B cell (primary cell): ENCODE measurements around the gene PSMB2. TPM values are rescaled to one million over a fixed set of nuclear protein-coding genes. Genes with fewer than 3 reads are reported as not detected.

Experiments used
- ATAC-seq: fragments of 200-7000 bp; cut with Tn5 transposase; one replicate; pipeline ENCODE4 v1.10.0; 2021; ENCODE audit warnings: low read depth, mild to moderate bottlenecking, moderate number of reproducible peaks, moderate library complexity
- CTCF ChIA-PET: fragments of 350-600 bp; sonication (Branson Sonifier 250); formaldehyde crosslinking; loops from one replicate; lab custom pipeline; 2021; ENCODE audit warnings: antibody characterized with exemption, inconsistent platforms; lab: Charles Lee
- POLR2A ChIA-PET: fragments of 350-600 bp; sonication (Branson Sonifier 250); formaldehyde crosslinking; loops from one replicate; lab custom pipeline; 2021; ENCODE audit warnings: antibody characterized with exemption; lab: Charles Lee
- DNase-seq: peaks from one replicate; pipeline ENCODE4 v3.0.0; 2013
- H2AFZ ChIP-seq: 2 replicates; pipeline ENCODE4 v1.6.1; 2012; ENCODE audit warnings: mild to moderate bottlenecking, low read depth, low read length; ENCODE audit not compliant: insufficient read depth, poor library complexity, severe bottlenecking
- H3K27ac ChIP-seq, 2 donors: 1 replicate in 1 of 2; 2 replicates in 1 of 2; pipeline ENCODE4 v1.5.1; 2012 to 2013; ENCODE audit warnings: low read length in 2 of 2, mild to moderate bottlenecking in 2 of 2, moderate library complexity in 1 of 2
- H3K27me3 ChIP-seq, 4 experiments: fragments of 200-600 bp in 1 of 4; sonication (generic) in 1 of 4; replicated peaks in 1 of 4; 1 replicate in 2 of 4; 2 replicates in 2 of 4; pipeline versions ENCODE4 v1.6.1 to v1.7.0; 2013 to 2016; ENCODE audit warnings: low read length in 3 of 4, mild to moderate bottlenecking in 2 of 4, mixed read lengths in 1 of 4, moderate library complexity in 1 of 4; ENCODE audit not compliant: insufficient read depth in 4 of 4, control insufficient read depth in 3 of 4; ENCODE audit errors: control extremely low read depth in 1 of 4
- H3K36me3 ChIP-seq, 2 experiments: replicated peaks in 1 of 2; 1 replicate in 1 of 2; 2 replicates in 1 of 2; pipeline versions ENCODE4 v1.6.1 to v1.7.1; 2013; ENCODE audit warnings: low read length in 1 of 2; ENCODE audit not compliant: insufficient read depth in 2 of 2, control insufficient read depth in 1 of 2; ENCODE audit errors: control extremely low read depth in 1 of 2, extremely low read depth in 1 of 2
- H3K4me1 ChIP-seq, 2 donors: fragments of 200-600 bp in 1 of 2; sonication (generic) in 1 of 2; 1 replicate in 1 of 2; 2 replicates in 1 of 2; pipeline versions ENCODE4 v1.5.1 to v1.6.1; 2013 to 2017; ENCODE audit warnings: low read length in 2 of 2; ENCODE audit not compliant: control insufficient read depth in 2 of 2, insufficient read depth in 2 of 2
- H3K4me2 ChIP-seq: replicated peaks from 2 replicates; pipeline ENCODE3; 2012; ENCODE audit warnings: mild to moderate bottlenecking, low read depth, low read length; ENCODE audit not compliant: poor library complexity, severe bottlenecking
- H3K4me3 ChIP-seq, 5 experiments: fragments of 200-600 bp in 1 of 5; sonication (generic) in 1 of 5; 1 replicate in 3 of 5; 2 replicates in 2 of 5; pipeline versions ENCODE4 v1.5.1 to v1.7.0; 2011 to 2016; ENCODE audit warnings: low read length in 4 of 5, mild to moderate bottlenecking in 4 of 5, low read depth in 2 of 5, control low read depth in 1 of 5, moderate library complexity in 1 of 5; ENCODE audit not compliant: insufficient read depth in 1 of 5; ENCODE audit errors: control extremely low read depth in 1 of 5, extremely low read depth in 1 of 5
- H3K79me2 ChIP-seq: fragments of 200-600 bp; sonication (generic); one replicate; pipeline ENCODE4 v1.6.0; 2016; ENCODE audit warnings: low read length; ENCODE audit not compliant: control insufficient read depth, insufficient read depth
- H3K9ac ChIP-seq: fragments of 200-600 bp; sonication (generic); 2 replicates; pipeline ENCODE4 v1.6.1; 2017; ENCODE audit warnings: mild to moderate bottlenecking, low read length, moderate library complexity
- H3K9me3 ChIP-seq, 3 donors: one replicate each; pipeline versions ENCODE4 v1.6.1 to v1.7.1; 2013; ENCODE audit warnings: low read length in 2 of 3; ENCODE audit not compliant: control insufficient read depth in 2 of 3, insufficient read depth in 1 of 3; ENCODE audit errors: control extremely low read depth in 1 of 3
- H4K20me1 ChIP-seq: 2 replicates; pipeline ENCODE4 v1.6.0; 2012; ENCODE audit warnings: mild to moderate bottlenecking, low read length; ENCODE audit not compliant: insufficient read depth, control insufficient read depth, poor library complexity, severe bottlenecking
- H3K27ac Mint-ChIP-seq: one replicate; pipeline ENCODE4 v1.8.0; 2021; ENCODE audit warnings: mixed read lengths
- H3K27me3 Mint-ChIP-seq: one replicate; pipeline ENCODE4 v1.8.0; 2021; ENCODE audit warnings: mixed read lengths
- H3K4me1 Mint-ChIP-seq: one replicate; pipeline ENCODE4 v1.8.0; 2021; ENCODE audit warnings: mixed read lengths
- H3K4me3 Mint-ChIP-seq: one replicate; pipeline ENCODE4 v1.8.0; 2021; ENCODE audit warnings: mixed read lengths
- H3K9me3 Mint-ChIP-seq: one replicate; pipeline ENCODE4 v1.8.0; 2022; ENCODE audit warnings: mixed read lengths; ENCODE audit not compliant: insufficient read depth
- CTCF ChIP-seq: fragments of 200-600 bp; IDR thresholded peaks from one replicate; pipeline ENCODE4 v1.8.0; 2022; ENCODE audit warnings: antibody characterized with exemption, mild to moderate bottlenecking
- EZH2 ChIP-seq: IDR thresholded peaks from 2 replicates; pipeline ENCODE4 v1.6.1; 2012; ENCODE audit warnings: borderline replicate concordance, low read depth, mild to moderate bottlenecking, moderate library complexity, low read length; ENCODE audit not compliant: insufficient read depth, poor library complexity, severe bottlenecking
- WGBS: methylation state at CpG from one replicate; pipeline ENCODE4 v1.1.5; 2013; ENCODE audit warnings: missing lambda C conversion rate; ENCODE audit not compliant: insufficient coverage; 5-methylcytosine and 5-hydroxymethylcytosine counted together
- intact Hi-C: fragments of 100-400 bp; cut with micrococcal nuclease; formaldehyde crosslinking; loops from one replicate; pipeline ENCODE4 v1.10.0; 2022
- polyA plus RNA-seq: library from polyadenylated mRNA; depleted of rRNA; stranded (reverse); fragments of >200 nt; gene quantifications from 2 replicates; pipeline ENCODE4 v1.2.3, GENCODE V29; 2012
- total RNA-seq, 2 donors: library from RNA; stranded (reverse); fragments of 120-200 nt in 1 of 2; gene quantifications; 1 replicate in 1 of 2; 2 replicates in 1 of 2; pipeline versions ENCODE4 v1.2.3 to v1.2.4, GENCODE V29; 2013 to 2022

The PSMB2 gene
- total and polyA plus RNA-seq, 2 donors (not counting 1 experiment from before 2014, with no cell fraction given): 20.5 to 26.2 TPM

GRCh38 chr1:35666216-35666615, 24.9 kb upstream of the PSMB2 start:
- WGBS: no CpG with 5 or more reads among the region's 2 CpGs
- H3K9me3 Mint-ChIP-seq: no peaks in the 10 kb centered on the region
- no peaks in the 10 kb centered on the region for H3K4me1 ChIP-seq
- H3K9ac ChIP-seq: no peak overlapping the region
- no peaks in the 10 kb centered on the region for H4K20me1 ChIP-seq
- no peaks in the 10 kb centered on the region for H3K9me3 ChIP-seq
- intact Hi-C loops: no loop called here
- ATAC-seq (no peak), DNase-seq (no peak)
- no peak overlapping the region for H3K4me2 ChIP-seq
- H3K79me2 ChIP-seq: no peaks in the 10 kb centered on the region
- CTCF ChIA-PET: no interaction called here
- H3K27me3 Mint-ChIP-seq: peaks cover 25% of the 10 kb centered on the region
- no peak overlapping the region for H3K4me3 ChIP-seq
- H3K4me1 Mint-ChIP-seq: no peaks in the 10 kb centered on the region
- TF ChIP-seq EZH2 (no peak), CTCF (no peak)
- no peak overlapping the region for H3K27ac ChIP-seq
- no peaks in the 10 kb centered on the region for H3K36me3 ChIP-seq
- peaks cover 0 to 16% (median 4%) of the 10 kb centered on the region in 4 experiments for H3K27me3 ChIP-seq
- H3K4me3 Mint-ChIP-seq: no peak overlapping the region
- H3K27ac Mint-ChIP-seq: no peak overlapping the region
- POLR2A ChIA-PET: no interaction called here
- no peak overlapping the region for H2AFZ ChIP-seq

DNA sequence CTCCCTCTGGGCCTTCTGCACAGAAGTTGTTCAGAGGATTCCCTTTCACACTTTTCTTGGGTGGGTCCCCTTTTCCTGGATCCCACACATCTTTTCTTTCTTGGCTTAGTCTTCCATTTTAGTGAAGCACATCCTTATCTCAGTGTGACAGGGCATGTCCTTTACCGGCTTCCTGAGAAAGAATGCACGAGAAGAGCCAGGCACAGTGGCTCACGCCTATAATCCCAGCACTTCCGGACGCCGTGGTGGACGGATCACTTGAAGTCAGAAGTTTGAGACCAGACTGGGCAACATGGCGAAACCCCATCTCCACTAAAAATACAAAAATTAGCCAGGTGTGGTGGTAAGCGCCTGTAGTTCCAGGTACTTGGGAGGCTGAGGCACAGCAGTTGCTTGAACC, 22.1 kb upstream of the PSMB2 start:
- 92% methylated on average over 3 of the region's 9 CpGs for WGBS
- Histone ChIP-seq H3K4me1 (no peaks in the 10 kb centered on the region), H3K27me3 (peaks cover 0 to 7% (median 3%) of the 10 kb centered on the region in 4 experiments), H3K79me2 (no peaks in the 10 kb centered on the region), H3K4me3 (no peak overlapping the region), H3K4me2 (no peak overlapping the region), H3K27ac (no peak overlapping the region), H3K36me3 (no peaks in the 10 kb centered on the region), H2AFZ (no peak overlapping the region), H4K20me1 (no peaks in the 10 kb centered on the region), H3K9ac (no peak overlapping the region), H3K9me3 (no peaks in the 10 kb centered on the region)
- CTCF ChIA-PET: interaction anchor here (0.7 kb wide), 1 partner anchor 83 kb away, joined by 5 read pairs; no protein-coding TSS in a partner anchor
- no peak for TF ChIP-seq EZH2
- no peak for TF ChIP-seq CTCF
- Mint-ChIP-seq H3K27ac (no peak overlapping the region), H3K27me3 (peaks cover 23% of the 10 kb centered on the region), H3K4me3 (no peak overlapping the region), H3K4me1 (no peaks in the 10 kb centered on the region), H3K9me3 (no peaks in the 10 kb centered on the region)
- intact Hi-C loops: no loop called here
- POLR2A ChIA-PET: no interaction called here
- no peak for ATAC-seq
- no peak for DNase-seq
